Dermis blood vessel endothelial cell (primary cell): Measurements from ENCODE around the gene MOBP. TPM values are rescaled to one million over a fixed set of nuclear protein-coding genes. Genes with fewer than 3 reads are reported as not detected.
"Not testable (repeated sequence)": the region's sequence is repeated elsewhere in the genome, so short reads cannot be mapped to it uniquely, and the experiment has no call there.

Source experiments
- DNase-seq: peaks from one replicate; pipeline ENCODE4 v3.0.0; 2010
- total RNA-seq: library from RNA; depleted of rRNA; stranded (reverse); fragments of >200 nt; gene quantifications from 2 replicates; pipeline ENCODE4 v1.2.3, GENCODE V29; 2014

The MOBP gene
- total RNA-seq, 1 donor from 2014 or later, result not detected

GRCh38 chr3:39453134-39453533, 14.3 kb upstream of the MOBP start:
- no peak for DNase-seq

DNA sequence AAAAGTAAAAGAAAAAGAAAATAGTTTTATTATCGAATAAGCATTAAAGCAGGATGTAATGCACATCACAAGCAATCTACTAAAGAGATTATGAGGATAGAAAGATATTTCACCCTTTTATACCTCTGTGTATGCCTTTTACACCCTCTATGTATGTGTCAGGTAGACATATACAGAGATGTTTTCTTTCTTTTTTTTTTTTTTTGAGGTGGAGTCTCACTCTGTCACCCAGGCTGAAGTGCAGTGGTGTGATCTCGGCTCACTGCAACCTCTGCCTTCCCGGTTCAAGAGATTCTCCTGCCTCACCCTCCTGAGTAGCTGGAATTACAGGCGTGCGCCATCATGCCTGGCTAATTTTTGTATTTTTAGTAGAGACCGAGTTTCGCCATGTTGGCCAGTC, 13.6 kb upstream of the MOBP start:
- not testable (repeated sequence) for DNase-seq

DNA sequence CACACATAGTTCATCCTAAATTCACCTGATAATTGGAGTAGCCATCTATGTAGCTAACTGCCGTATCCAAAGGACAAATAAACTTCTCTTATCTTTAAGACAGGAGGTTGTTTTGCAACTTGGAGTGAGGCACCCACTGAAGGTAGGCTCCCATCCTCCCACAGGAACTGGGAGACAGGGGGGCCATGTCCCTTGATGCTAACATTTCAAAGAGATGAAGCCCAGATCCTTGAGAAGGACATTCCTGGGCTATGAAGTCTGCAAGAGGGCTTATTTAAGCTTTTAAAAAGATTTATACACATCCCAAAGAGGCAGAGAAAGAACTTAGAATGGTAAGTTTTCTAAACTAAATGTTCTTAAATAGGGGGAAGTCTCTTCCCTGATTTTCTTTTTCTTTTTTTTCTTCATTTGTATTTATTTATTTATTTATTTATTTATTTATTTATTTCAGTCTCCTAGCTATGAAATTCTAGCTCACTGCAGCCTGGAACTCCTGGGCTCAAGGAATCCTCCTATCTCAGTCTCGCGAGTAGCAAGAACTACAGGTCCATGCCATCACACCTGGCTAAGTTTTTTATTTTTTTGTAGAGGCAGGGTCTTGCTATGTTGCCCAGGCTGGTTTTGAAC, 12.8 kb upstream of the MOBP start:
- DNase-seq, result no peak

DNA sequence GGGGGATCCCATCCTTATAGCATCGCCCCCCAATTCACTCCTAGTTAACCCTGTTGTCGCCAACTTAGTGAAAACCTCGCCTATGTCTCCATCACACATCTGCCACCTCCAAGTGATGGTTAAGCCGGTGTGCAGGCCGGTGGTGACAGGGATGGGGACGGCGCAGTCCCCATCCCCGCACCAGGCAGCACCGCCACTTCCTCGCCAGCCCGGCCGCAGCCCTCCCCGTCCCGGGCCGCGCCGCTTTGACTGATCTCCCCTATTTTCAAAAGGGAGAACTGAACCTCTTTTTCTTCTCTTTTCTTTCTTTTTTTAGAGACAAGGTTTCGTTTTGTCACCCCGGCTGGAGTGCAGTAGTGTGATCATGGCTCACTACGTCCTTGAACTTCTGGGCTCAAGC, 11.3 kb upstream of the MOBP start:
- DNase-seq, result no peak

DNA sequence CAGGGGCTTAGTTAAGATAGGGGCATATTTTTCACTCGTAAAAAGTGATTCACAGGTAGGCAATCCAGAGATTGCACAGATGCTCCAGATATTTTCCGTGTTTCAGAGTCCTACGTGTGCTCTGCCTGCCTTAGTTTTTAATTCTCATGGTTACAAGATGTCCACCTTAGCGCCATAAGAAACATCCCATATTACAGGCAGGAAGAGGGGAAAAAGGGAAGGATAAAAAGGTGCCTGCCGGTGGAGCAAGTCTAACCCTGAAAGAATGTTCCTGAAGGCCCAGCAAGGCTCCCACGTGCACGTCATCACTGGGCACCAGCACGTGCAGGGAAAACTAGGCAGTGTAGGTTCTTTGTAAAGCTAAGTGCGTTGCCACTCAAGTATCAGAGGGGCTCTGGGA, 10.1 kb upstream of the MOBP start:
- no peak for DNase-seq

- not testable (repeated sequence) for DNase-seq
These were observed 8.9 kb upstream of the MOBP start for GRCh38 chr3:39458579-39458978.

- no peak for DNase-seq
These were observed 6.8 kb upstream of the MOBP start for GRCh38 chr3:39460677-39461076.

GRCh38 chr3:39463269-39463668, 4.2 kb upstream of the MOBP start:
- no peak for DNase-seq

DNA sequence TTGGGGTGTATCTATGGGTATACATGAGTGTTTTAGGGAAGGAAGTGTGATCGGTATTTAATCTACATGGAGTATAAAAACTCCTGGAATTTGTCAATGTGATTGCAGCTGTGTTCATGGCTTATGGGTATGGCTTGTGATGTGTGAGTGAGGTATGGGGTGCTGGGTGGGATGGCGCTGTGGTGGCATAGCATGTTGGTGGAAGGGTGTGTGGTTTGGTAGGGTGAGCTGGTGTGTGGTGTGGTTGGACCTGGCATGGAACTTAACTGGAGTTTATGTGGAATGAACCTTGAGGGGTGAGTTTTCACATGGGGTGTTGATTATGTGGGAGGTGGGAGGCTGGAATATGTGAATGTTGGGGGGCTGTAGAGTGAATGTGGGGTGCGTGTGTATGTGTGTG, 492 bp upstream of the MOBP start:
- DNase-seq, result no peak

- no peak for DNase-seq
These were observed 592 bp downstream of the MOBP start for GRCh38 chr3:39468108-39468436.

DNA sequence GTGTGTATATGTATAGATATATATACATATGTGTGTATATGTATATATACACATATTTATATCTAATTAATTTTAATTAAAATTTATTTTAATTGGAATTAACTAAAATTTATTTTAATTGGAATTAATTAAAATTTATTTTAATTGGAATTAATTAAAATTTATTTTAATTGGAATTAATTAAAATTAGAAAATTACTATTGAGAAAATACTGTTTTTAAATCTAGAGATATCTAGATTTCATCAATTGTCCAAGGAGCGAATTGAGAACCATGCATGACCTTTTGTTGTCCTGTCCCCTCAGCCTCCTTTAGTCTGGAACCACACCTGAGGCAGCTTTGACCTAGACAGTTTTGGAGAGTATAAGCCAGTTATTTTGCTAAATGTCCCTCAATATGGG, 1.8 kb downstream of the MOBP start:
- DNase-seq, result no peak

- DNase-seq, result no peak
These were observed 2.5 kb downstream of the MOBP start for GRCh38 chr3:39469945-39470344.

- no peak for DNase-seq
These were observed 4.2 kb downstream of the MOBP start for GRCh38 chr3:39471652-39472051.

DNA sequence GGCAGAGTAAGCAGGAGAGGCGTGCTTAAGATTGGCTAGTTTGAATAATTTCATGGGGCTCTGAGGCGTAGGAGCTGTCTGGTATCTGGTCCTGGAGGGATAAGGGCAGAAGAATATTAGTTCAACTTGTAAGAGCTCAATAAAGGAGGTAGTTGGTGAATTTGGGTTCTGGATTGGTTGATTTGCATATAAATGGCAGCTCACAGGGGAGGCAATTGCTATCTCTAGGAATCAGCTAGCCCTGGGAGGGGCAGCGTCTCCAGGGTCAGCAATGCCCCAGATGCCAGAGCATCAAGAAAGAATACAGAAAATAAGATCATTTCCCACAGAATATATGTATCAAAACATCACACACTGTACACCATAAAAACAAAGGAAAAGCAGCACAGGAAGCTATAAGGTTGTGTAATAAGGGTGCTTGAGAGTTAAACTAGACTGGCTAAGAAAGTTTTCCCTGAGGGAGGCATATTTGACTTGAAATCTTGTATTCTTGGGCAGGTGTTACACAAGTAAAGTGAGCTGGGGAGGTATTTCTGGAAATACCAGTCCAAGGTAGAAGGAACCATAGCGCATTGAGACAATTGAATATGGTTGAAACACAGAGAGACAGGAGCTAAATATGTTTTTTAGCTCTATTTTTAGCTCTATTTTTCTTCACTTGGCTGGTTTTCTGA, 6.1 kb downstream of the MOBP start:
- no peak for DNase-seq

GRCh38 chr3:39474126-39474515, 6.6 kb downstream of the MOBP start:
- DNase-seq, result no peak

GRCh38 chr3:39476783-39477182, 9.3 kb downstream of the MOBP start:
- no peak for DNase-seq

DNA sequence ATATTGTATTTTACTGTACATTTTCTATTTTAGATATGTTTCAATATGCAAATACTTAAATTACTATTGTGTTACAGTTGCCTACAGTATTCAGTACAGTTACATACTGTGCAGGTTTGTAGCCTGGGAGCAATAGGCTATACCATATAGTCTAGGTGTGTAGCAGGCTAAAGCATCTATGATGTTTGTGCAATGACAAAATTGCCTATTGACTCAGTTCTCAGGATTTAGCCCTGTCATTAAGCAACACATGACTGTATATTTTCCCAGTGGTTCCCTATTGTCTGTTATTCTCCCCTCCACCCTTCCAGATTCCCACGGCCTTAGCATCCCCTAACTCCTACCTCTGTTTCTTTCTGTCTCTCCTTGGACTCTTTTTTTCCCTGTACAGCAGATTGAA, 10.7 kb downstream of the MOBP start:
- DNase-seq, result no peak

DNA sequence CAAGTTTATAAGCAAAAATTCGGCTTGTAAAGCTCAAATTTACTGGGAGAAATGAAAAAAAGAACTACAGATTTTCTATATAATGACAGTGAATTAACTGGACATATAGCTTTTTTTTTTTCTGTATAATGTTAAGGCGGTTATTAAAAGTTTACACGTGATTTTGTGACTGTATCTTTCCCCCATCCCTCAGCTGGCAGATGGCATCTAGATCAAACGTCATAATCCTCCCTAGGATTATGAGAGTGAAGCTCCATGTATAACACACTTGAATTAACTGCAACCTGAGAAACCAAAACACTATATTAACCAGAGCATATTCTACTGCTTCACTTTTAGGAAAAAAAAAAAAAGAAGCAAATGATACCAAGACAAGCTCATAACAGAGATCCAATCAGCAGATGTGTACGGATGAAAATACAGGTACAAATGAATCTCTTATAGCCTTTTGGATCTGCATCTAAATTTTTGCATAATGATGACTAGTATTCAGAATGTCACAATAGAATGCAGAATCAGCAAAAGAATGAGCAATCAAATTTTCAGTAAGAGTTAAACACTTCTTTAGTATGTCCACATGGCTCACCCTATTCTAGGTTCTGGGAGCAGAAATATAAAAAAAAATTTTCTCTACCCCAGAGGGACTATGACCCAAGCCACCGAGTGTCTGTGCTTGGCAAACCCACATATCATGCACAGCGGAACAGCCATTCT, 12.4 kb downstream of the MOBP start:
- no peak for DNase-seq

GRCh38 chr3:39485547-39485946, 18.1 kb downstream of the MOBP start:
- DNase-seq, result no peak

DNA sequence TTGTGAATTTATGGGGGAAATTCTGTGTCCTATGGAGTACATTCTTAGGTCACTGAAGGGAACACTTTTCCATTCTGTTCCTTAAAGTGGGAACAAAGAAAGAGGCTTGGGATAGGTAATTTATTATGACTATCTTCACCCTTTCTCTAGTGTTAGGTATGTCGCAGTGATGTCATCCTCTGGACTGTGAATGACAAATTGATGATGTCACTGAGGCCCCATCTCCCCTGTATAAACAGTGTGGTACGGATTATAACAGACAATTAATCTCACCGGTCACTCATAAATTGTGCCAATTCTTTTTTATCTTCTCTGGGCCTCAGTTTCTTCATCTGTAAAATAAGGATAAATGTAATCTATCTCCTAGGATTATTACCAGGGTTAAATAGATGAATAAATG, 23.5 kb downstream of the MOBP start:
- DNase-seq, result no peak

GRCh38 chr3:39491733-39492350, 24.4 kb downstream of the MOBP start:
- no peak for DNase-seq

DNA sequence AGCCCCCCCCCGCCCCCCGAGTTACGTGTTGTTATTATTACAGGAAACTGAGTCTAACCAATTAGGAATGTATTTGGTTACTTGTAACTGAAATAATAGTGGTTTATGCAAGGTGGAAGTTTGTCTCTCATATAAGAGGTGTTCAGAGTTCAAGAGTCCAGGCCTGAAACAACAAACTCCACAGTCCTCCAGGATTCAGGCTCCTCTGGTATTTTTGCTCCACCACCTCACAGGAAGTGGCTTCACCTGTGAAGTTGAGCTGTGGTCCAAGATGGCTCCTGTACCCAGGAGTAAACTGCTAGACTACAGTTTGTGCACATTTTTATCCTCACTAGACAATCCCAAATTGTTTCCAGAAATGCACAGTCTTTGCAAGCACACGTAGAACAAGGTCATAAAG, 27.3 kb downstream of the MOBP start:
- DNase-seq, result peak; percentile 24

DNA sequence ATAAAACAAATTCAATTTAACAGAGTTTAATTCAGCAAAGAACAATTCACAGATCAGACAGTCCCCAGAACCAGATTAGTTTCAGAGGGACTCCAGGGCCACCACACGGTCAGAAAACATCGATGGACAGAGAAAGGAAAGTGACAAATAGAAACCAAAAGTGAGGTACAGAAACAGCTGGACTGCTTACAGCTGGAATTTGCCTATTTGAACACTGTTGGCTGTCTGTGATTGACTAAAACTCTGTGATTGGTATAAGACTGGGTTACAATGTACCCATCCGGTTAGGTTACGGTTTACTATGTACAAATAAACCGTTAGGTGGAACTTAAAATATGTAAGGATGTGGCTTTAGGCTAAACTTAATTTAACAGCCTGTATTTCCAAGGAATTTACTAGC, 30.3 kb downstream of the MOBP start:
- DNase-seq, result no peak
